Right atrium auricular region (tissue), 2 donors: ENCODE results near the gene CLEC2B. TPM values are rescaled to one million over a fixed set of nuclear protein-coding genes. Genes with fewer than 3 reads are reported as not detected.

Source experiments
- DNase-seq: peaks from one replicate; pipeline ENCODE4 v3.0.0-alpha.2; 2019; ENCODE audit warnings: low spot score
- H3K27ac ChIP-seq, 2 donors: fragments of 200-600 bp; sonication (generic); 1 replicate in 1 of 2; 2 replicates in 1 of 2; pipeline ENCODE4 v1.5.1; 2016 to 2019
- H3K27me3 ChIP-seq, 2 donors: fragments of 200-600 bp; sonication (generic); one replicate each; pipeline versions ENCODE4 v1.5.1 to v1.6.0; 2017 to 2019
- H3K36me3 ChIP-seq: fragments of 200-600 bp; sonication (generic); one replicate; pipeline ENCODE4 v1.5.1; 2016
- H3K4me1 ChIP-seq, 2 donors: fragments of 200-600 bp; sonication (generic); one replicate each; pipeline versions ENCODE4 v1.5.1 to v1.6.0; 2017 to 2019
- H3K4me3 ChIP-seq, 2 donors: fragments of 200-600 bp; sonication (generic); 1 replicate in 1 of 2; 2 replicates in 1 of 2; pipeline ENCODE4 v1.5.1; 2017 to 2019; ENCODE audit warnings: mild to moderate bottlenecking in 1 of 2, moderate library complexity in 1 of 2
- H3K9me3 ChIP-seq, 2 donors: fragments of 200-600 bp; sonication (generic); one replicate each; pipeline ENCODE4 v1.5.1; 2019
- total RNA-seq, 2 donors: library from RNA; depleted of rRNA; stranded (reverse); fragments of >200 nt; gene quantifications; one replicate each; pipeline ENCODE4 v1.1.0, GENCODE V29; 2016
- TF ChIP-seq, protein P1 (sequence below), 2 donors: fragments of 200-600 bp; sonication (generic); IDR thresholded peaks; one replicate each; pipeline ENCODE4 v1.5.1; 2019; ENCODE audit warnings: antibody characterized with exemption in 2 of 2

Gene CLEC2B
- total RNA-seq, 2 donors from 2014 or later = 3.9 to 4.9 TPM

DNA sequence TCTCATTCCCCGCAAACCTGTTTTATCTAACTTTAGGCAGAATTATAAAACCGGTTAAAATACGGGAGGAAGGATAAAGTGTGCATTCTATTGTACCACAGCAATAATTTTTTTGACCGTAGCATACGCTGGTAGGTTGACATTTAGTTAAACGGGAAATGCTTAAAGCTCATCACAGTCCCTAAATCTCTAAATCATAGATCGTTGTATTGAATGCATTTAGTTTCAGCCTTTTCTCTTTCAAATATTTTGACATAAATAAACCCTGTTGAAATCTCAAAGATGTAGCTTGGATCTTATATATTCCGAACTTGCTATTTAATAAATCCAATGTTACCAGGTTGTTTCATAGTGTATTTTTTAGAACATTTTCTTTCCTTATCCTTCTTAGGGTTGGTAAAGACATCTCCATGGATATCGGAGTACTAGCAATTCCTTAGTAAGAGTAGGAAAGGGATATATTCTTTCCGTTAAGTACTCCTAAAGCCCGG is 798 bp downstream of the CLEC2B start:
- TF ChIP-seq, protein P1, sequence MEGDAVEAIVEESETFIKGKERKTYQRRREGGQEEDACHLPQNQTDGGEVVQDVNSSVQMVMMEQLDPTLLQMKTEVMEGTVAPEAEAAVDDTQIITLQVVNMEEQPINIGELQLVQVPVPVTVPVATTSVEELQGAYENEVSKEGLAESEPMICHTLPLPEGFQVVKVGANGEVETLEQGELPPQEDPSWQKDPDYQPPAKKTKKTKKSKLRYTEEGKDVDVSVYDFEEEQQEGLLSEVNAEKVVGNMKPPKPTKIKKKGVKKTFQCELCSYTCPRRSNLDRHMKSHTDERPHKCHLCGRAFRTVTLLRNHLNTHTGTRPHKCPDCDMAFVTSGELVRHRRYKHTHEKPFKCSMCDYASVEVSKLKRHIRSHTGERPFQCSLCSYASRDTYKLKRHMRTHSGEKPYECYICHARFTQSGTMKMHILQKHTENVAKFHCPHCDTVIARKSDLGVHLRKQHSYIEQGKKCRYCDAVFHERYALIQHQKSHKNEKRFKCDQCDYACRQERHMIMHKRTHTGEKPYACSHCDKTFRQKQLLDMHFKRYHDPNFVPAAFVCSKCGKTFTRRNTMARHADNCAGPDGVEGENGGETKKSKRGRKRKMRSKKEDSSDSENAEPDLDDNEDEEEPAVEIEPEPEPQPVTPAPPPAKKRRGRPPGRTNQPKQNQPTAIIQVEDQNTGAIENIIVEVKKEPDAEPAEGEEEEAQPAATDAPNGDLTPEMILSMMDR (IDR thresholded peaks at IDR 0.05) = no peak
- H3K4me3 ChIP-seq = peak overlapping the region; percentile 30 to 47
- H3K36me3 ChIP-seq = no peaks in the 10 kb centered on the region
- DNase-seq = no peak
- H3K27me3 ChIP-seq = no peaks in the 10 kb centered on the region
- peaks cover 0 to 9% of the 10 kb centered on the region in 2 donors for H3K9me3 ChIP-seq
- no peaks in the 10 kb centered on the region for H3K4me1 ChIP-seq
- H3K27ac ChIP-seq = peak overlapping the region; percentile 74 to 81

DNA sequence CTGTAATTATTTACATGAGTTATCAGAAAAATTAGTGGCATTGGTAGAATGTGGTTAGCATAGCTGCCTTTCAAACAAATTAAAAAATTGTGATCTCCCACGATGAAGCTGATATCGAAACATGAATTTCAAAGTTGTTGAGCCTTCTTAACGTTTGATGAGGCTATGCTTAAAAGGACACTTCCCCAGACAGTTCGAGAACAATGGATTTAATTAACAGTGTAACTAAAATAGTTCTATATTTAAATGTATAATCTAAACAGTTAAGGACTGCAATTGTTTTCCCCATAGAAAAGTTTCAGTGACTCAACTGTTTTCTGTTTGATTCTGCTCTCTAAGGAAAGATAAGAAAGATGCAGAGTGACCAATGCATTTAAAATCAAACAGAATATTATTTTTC is 1.6 kb downstream of the CLEC2B start:
- H3K9me3 ChIP-seq = peaks cover 0 to 9% of the 10 kb centered on the region in 2 donors
- H3K36me3 ChIP-seq = no peaks in the 10 kb centered on the region
- peak overlapping the region; percentile 30 to 47 for H3K4me3 ChIP-seq
- DNase-seq = no peak
- no peaks in the 10 kb centered on the region for H3K4me1 ChIP-seq
- H3K27me3 ChIP-seq = no peaks in the 10 kb centered on the region
- TF ChIP-seq, protein P1 (IDR thresholded peaks at IDR 0.05) = no peak
- peak overlapping the region; percentile 46 to 74 for H3K27ac ChIP-seq

DNA sequence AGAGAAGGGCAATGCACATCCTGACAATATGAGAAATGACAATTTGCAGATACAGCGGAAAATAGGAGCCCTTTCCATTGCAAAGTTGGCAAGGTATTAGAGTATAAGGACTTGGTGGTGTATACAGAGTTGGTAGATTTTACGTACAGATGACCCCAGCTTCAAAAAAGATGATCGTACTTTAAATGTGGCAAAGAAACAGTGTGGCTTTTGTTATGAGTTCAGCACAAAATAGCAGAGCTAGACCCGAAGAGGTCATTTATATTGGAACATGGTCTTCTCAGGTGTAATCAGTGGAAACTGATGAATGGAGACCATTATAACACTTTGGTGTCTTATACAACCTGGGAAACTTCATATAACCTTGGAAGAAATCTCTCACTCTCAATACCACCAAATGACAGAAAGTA is 2.3 kb downstream of the CLEC2B start:
- Histone ChIP-seq H3K36me3 (no peaks in the 10 kb centered on the region), H3K27ac (peak overlapping the region; percentile 46 to 62)
- TF ChIP-seq, protein P1 (IDR thresholded peaks at IDR 0.05) = no peak

DNA sequence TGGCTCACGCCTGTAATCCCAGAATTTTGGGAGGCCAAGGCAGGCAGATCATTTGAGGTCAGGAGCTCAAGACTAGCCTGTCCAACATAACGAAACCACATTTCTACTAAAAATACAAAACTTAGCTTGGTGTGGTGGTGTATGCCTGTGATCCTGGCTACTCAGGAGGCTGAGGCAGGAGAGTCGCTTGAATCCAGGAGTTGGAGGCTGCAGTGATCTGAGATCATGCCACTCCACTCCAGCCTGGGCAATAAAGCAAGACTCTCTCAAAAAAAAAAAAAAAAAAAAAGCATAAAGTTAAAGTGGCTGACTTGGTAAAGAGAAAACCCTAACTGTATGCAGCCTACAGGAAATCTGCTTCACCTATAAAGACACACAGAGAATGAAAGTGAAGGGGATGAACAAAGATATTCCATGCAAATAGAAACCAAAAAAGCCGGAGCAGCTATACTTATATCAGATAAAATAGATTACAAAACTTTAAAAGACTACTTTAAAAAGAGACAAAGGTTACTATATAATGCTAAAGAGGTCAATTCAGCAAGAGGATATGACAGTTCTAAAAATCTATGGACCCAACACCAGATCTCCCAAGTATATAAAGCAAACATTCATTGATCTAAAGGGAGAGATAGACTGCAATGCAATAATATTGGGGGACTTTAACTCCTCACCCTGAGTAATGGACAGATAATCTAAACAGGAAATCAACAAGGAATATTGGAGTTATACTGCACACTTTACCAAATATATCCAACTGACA is 4.1 kb downstream of the CLEC2B start:
- H3K4me1 ChIP-seq = no peaks in the 10 kb centered on the region
- H3K9me3 ChIP-seq = peaks cover 0 to 9% of the 10 kb centered on the region in 2 donors
- H3K36me3 ChIP-seq = no peaks in the 10 kb centered on the region
- H3K27ac ChIP-seq = no peak overlapping the region
- TF ChIP-seq, protein P1 (IDR thresholded peaks at IDR 0.05) = no peak
- no peak for DNase-seq
- no peaks in the 10 kb centered on the region for H3K27me3 ChIP-seq
- peak overlapping the region in 1 of 2 donors; percentile 7 for H3K4me3 ChIP-seq

More for the DNA sequence above, 2.3 kb downstream of the CLEC2B start:
- Histone ChIP-seq H3K4me3 (peak overlapping the region; percentile 30 to 47), H3K27me3 (no peaks in the 10 kb centered on the region), H3K9me3 (peaks cover 0 to 9% of the 10 kb centered on the region in 2 donors), H3K4me1 (no peaks in the 10 kb centered on the region)
- DNase-seq = no peak

DNA sequence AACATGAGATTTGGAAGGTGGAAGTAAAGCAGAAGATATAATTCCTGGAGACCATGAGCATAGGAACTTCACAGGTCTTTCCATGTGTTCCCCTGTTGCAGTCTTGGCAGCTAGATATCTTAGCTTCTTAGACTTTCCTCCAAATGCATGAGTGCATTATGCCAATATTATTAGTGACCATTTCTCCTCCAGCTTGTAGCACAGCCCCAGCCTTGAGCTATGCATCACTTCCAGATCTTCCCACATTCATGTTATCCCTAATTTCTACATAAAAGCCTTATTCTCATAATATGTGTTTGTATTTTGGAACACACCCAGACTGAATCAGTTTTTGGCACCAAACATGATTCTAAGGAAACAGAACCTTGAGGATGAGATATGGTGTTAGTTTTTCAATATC is 11.0 kb downstream of the CLEC2B start:
- no peak for DNase-seq
- Histone ChIP-seq H3K36me3 (peaks cover 5% of the 10 kb centered on the region), H3K9me3 (no peaks in the 10 kb centered on the region), H3K4me3 (no peak overlapping the region), H3K4me1 (no peaks in the 10 kb centered on the region), H3K27ac (no peak overlapping the region), H3K27me3 (no peaks in the 10 kb centered on the region)
- TF ChIP-seq, protein P1 (IDR thresholded peaks at IDR 0.05) = no peak
